ENCODE data around the gene SUPT5H.

DNA sequence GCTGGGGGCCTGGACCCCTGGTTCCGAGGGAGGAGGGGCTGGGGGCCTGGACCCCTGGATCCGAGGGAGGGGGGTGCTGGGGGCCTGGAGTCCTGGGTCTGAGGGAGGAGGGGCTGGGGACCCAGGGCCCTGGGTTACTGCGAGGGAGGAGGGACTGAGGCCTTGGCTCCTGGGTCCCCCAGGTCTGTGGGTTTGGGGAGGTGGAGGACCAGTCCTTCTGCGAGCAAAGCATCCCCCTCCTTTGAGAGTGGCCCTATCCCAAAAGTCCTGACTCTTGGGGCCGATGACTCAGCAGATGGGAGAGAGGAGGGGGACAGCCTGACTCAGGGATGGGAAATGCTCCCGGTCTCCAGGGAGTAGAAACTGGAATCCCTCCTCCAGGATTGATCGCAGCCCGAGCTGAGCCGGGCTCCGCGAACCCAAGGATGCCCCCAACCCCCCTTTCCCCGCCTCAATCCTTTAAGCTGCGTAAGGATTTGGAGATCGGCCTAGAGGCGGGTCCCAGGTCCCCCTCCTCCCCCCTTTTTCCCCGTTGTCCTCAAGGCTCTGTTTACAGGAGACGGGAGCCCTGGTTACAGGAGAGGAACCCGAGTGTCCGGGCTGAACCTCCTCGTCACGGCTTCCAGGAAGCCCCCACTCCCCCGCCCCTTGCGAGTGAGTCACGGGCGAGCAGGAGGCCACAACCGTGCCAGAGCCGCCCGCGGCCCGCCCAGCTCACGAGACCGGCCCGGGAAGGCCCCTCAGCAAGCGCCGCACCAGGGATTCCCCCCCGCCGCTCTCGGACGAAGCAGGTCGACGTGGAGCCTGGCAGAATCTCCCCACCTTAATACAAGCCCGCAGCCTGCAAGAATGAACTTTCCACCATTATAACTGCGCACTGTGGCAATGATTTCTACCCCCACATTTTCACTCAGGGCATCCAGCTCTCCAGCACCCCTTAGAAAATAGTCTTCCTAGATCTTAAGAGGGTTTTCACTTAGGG, 41.8 kb upstream of the SUPT5H start:
- TF ChIP-seq, protein P1, sequence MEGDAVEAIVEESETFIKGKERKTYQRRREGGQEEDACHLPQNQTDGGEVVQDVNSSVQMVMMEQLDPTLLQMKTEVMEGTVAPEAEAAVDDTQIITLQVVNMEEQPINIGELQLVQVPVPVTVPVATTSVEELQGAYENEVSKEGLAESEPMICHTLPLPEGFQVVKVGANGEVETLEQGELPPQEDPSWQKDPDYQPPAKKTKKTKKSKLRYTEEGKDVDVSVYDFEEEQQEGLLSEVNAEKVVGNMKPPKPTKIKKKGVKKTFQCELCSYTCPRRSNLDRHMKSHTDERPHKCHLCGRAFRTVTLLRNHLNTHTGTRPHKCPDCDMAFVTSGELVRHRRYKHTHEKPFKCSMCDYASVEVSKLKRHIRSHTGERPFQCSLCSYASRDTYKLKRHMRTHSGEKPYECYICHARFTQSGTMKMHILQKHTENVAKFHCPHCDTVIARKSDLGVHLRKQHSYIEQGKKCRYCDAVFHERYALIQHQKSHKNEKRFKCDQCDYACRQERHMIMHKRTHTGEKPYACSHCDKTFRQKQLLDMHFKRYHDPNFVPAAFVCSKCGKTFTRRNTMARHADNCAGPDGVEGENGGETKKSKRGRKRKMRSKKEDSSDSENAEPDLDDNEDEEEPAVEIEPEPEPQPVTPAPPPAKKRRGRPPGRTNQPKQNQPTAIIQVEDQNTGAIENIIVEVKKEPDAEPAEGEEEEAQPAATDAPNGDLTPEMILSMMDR (IDR thresholded peaks at IDR 0.05; ENCODE audit: insufficient read depth, low read length, poor library complexity, severe bottlenecking), result no peak
- no peak for TF ChIP-seq EZH2phosphoT487 (conservative IDR thresholded peaks at IDR 0.05; ENCODE audit: low read length)
